GM18951 (cell line): ENCODE measurements around the gene GAB2.

Experiments
- POLR2A ChIP-seq: IDR thresholded peaks from 4 replicates; pipeline ENCODE4 v1.6.1; 2011; ENCODE audit warnings: mild to moderate bottlenecking; ENCODE audit not compliant: insufficient read length, insufficient read depth; ENCODE audit errors: extremely low read depth
- in situ Hi-C: fragments of 300-500 bp; cut with MboI; formaldehyde crosslinking; loops from one replicate; pipeline ENCODE4 v1.12.0; 2022; ENCODE audit warnings: low sequenced_read_pairs, mixed read lengths, inconsistent platforms; ENCODE audit not compliant: unreplicated experiment

The GAB2 gene

GRCh38 chr11:78208257-78209165 lies 209.1 kb downstream of the GAB2 start:
- no peak for TF ChIP-seq POLR2A

GRCh38 chr11:78207532-78208256 lies 209.9 kb downstream of the GAB2 start:
- TF ChIP-seq POLR2A, result no peak
- in situ Hi-C loops, result no loop called here

More at GRCh38 chr11:78208257-78209165, 209.1 kb downstream of the GAB2 start:
- in situ Hi-C loops, result no loop called here

GRCh38 chr11:78205691-78206090 lies 211.9 kb downstream of the GAB2 start:
- no peak for TF ChIP-seq POLR2A
- in situ Hi-C loops, result no loop called here

- no peak for TF ChIP-seq POLR2A
- in situ Hi-C loops, result no loop called here
These were observed 212.4 kb downstream of the GAB2 start for GRCh38 chr11:78205256-78205655.

- TF ChIP-seq POLR2A, result no peak
- in situ Hi-C loops, result no loop called here
These were observed 214.4 kb downstream of the GAB2 start for GRCh38 chr11:78203184-78203583.

- in situ Hi-C loops, result no loop called here
- TF ChIP-seq POLR2A, result no peak
These were observed 214.9 kb downstream of the GAB2 start for GRCh38 chr11:78202733-78203167.

- TF ChIP-seq POLR2A, result no peak
- in situ Hi-C loops, result no loop called here
These were observed 216.4 kb downstream of the GAB2 start for GRCh38 chr11:78201096-78201818.

- TF ChIP-seq POLR2A, result no peak
- in situ Hi-C loops, result no loop called here
These were observed 217.1 kb downstream of the GAB2 start for GRCh38 chr11:78200553-78200952.

- no peak for TF ChIP-seq POLR2A
- in situ Hi-C loops, result no loop called here
These were observed 217.6 kb downstream of the GAB2 start for GRCh38 chr11:78200061-78200460.

GRCh38 chr11:78199653-78200015 lies 218.0 kb downstream of the GAB2 start:
- in situ Hi-C loops, result no loop called here
- TF ChIP-seq POLR2A, result no peak

- in situ Hi-C loops, result no loop called here
- TF ChIP-seq POLR2A, result no peak
These were observed 218.5 kb downstream of the GAB2 start for GRCh38 chr11:78199015-78199652.

GRCh38 chr11:78197816-78198215 lies 219.8 kb downstream of the GAB2 start:
- in situ Hi-C loops, result no loop called here
- TF ChIP-seq POLR2A, result no peak

- in situ Hi-C loops, result no loop called here
- TF ChIP-seq POLR2A, result no peak
These were observed 220.9 kb downstream of the GAB2 start for GRCh38 chr11:78196661-78197091.
